GM18868 (cell line): Measurements from ENCODE around the gene CLDN19.
"Not testable (repeated sequence)": the region's sequence is repeated elsewhere in the genome, so short reads cannot be mapped to it uniquely, and the experiment has no call there.

Experiments used
- ATAC-seq: cut with Tn5 transposase; IDR thresholded peaks from one replicate; pipeline ENCODE4 v1.9.1; 2021; ENCODE audit warnings: mild to moderate bottlenecking, moderate library complexity; ENCODE audit not compliant: unreplicated experiment

CLDN19 gene

GRCh38 chr1:42713293-42713692 is 26.7 kb downstream of the CLDN19 start:
- ATAC-seq: no peak

GRCh38 chr1:42712808-42713207 is 27.2 kb downstream of the CLDN19 start:
- not testable (repeated sequence) for ATAC-seq

- ATAC-seq: no peak
Observed at GRCh38 chr1:42703888-42704464, 36.1 kb downstream of the CLDN19 start.

DNA sequence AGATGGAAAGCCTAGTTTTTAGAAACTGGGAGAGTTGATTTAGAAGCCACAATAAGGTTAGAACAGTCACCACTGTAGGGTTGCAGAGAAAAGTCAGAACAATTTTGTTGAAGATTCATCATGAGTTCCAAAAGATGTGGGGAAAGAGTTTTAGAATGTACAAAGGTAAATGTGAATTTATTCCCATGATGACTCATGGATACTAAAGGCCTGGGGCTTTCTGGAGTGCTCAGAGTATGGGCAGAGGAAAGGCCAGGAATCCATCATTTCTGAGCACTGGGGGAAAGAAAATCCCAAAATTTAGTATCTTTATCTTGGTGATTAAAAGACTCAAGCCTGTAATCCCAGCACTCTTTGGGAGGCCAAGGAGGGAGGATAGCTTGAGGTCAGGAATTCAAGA is 40.0 kb downstream of the CLDN19 start:
- no peak for ATAC-seq

- no peak for ATAC-seq
Observed at GRCh38 chr1:42698081-42698813, 41.8 kb downstream of the CLDN19 start.

DNA sequence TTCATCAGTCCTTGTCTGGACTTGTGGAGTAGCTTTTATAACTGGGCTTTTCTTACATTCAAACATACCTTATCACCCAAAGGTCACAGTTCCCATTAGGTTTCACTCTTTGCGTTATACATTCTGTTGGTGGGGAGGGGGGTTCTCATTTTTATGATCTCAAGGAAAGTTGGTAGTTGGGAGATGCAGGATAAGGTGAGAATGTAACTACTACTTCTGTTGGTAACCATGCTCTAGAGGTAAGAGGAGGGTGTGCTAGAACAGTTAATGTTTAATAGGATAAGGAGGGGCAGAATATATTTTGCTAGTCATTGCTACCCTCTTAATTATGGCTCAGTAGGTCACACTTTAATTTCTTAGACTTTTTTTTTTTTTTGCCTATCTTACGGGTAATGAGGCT is 47.1 kb downstream of the CLDN19 start:
- no peak for ATAC-seq

DNA sequence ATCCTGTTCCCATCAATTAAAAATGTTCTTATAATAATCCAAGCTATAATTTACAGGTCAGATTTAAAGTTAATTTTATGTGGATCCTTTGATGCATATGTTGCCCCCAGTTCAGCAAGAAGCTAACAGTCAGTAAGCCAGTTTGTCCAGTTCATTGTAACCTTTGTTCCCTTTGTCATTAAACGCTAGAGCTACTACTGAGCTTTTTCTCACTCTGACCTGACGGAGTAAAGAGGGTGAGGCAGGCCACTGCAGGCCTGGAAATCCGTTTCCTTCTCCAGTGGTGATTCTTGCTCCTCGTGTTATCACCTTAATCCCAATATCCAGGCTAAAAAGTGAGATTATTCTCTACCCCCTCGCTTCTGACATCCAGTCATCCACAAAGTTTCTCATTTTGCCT is 47.6 kb downstream of the CLDN19 start:
- no peak for ATAC-seq

DNA sequence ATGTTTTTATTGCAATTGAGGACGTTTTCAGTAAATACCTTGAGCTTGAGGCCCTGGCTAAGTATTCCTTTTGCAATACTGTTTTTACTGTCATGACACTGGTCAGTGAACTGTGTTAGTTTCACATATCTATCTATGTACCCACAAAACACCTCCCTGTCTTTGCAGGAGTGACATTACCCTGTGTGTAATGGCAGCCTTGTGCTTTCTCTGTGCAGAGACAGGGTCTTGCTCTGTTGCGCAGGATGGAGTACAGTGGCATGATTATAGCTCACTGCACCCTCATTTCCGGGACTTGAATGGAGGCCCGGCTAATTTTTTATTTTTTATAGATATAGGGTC is 48.9 kb downstream of the CLDN19 start:
- ATAC-seq: no peak

DNA sequence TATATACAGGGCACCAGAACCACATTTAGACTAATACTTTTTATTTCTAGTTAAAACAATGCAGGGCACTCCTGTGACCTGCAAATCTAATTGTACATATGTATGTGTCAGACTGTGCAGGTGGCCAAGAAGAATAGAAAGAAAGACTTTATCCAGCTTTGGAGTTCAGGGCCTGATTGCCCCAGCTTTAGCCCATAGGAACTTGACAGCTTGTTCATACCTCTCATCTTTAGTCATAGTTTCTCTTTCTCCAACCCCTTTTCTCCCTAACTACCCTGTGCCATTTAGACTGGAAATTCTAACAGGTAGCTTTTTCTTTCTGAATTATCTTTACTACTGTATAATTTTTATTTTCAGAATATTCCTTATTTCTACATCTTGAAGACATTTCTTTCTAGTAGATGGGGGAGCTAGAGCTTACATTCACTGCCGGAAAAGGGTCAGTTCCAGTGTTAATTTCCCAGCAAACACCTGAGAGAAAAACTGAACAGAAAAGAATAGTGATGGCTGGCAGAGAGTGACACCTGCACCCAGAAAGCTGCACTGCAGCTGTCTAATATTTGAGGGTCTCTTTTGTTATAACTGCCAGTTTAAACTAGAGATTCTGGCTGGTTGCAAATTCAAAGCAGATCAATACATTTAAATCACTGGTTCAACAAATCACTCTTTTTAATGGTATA is 49.4 kb downstream of the CLDN19 start:
- no peak for ATAC-seq

DNA sequence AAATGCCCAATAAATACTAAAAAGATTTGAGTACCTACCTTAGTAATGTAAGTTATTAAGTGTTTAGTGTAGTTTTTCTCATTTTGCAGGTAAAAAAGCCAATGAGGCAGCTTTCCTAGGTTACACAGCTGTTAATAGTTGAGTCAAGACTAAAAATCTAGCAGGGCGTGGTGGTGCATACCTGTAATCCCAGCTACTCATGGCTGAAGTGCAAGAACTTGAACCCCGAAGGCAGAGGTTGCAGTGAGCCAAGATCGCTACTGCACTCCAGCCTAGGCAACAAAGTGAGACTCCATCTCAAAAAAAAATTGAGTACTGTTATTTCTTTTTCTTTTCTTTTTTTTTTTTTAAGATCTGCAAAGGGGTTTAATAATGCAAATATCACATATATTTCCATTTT is 50.1 kb downstream of the CLDN19 start:
- ATAC-seq: no peak

- no peak for ATAC-seq
Observed at GRCh38 chr1:42686418-42686817, 53.6 kb downstream of the CLDN19 start.

- ATAC-seq: no peak
Observed at GRCh38 chr1:42684139-42684538, 55.9 kb downstream of the CLDN19 start.
